ENCODE data around the gene ADAMTS17.

Gene ADAMTS17

GRCh38 chr15:100218434-100218833 is 123.3 kb downstream of the ADAMTS17 start:
- DNase-seq, result no peak

GRCh38 chr15:100216182-100216581 is 125.6 kb downstream of the ADAMTS17 start:
- no peak for DNase-seq

DNA sequence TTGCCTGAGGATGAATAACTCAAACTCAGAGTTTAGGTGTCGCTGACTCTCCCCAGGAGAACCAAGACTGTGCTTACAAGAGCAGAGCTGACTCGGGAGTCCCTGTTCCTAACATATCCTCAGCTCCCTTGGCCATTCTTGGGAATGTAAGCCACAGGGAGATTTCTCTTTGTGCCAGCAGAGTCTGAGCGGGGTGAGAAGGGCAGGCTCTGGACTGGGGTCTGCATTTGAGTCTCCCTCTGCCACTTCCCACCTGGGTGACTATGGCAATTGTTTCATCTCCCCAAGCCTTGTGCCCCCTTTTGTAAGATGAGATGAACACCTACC is 126.0 kb downstream of the ADAMTS17 start:
- DNase-seq, result no peak

GRCh38 chr15:100215031-100215842 is 126.5 kb downstream of the ADAMTS17 start:
- DNase-seq, result no peak

GRCh38 chr15:100211855-100212850 is 129.6 kb downstream of the ADAMTS17 start:
- no peak for DNase-seq

DNA sequence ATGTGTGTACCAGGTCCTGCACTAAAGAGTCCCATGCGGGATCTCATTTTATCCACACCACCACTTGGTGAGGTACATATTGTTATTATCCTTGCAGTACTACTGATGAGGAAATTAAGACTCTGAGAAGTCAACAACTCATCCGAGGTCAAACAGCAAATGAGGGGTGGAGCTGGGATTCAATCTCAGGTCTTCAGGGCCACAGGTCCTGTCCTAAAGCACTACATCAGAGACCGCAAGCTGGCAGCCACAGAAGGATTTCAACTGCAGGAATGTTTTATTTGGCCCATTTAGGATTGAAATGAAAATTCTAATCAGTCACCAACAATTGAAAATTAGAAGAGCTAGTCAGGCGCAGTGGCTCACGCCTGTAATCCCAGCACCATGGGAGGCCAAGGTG is 131.4 kb downstream of the ADAMTS17 start:
- no peak for DNase-seq

GRCh38 chr15:100208921-100209603 is 132.7 kb downstream of the ADAMTS17 start:
- no peak for DNase-seq

GRCh38 chr15:100207053-100207452 is 134.7 kb downstream of the ADAMTS17 start:
- no peak for DNase-seq

DNA sequence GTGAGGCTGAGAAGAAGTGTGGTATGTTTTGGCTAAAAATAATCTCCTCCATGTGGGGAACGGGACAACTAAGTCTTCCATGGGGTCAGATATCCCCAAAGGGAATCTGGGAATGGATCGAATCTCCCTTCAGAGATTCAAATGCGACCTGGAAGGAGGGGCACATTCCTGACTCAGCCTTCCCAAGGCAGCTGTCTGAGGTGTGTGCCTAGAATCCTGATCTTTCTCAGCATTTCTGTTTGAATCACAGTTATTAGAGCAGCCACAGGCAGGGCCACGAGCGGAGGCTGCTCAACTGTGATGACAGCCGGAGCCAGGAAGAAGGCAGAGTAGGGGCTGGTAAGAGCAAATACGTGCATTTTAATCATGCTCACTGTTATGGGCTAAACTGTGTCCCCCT is 135.1 kb downstream of the ADAMTS17 start:
- DNase-seq, result no peak

DNA sequence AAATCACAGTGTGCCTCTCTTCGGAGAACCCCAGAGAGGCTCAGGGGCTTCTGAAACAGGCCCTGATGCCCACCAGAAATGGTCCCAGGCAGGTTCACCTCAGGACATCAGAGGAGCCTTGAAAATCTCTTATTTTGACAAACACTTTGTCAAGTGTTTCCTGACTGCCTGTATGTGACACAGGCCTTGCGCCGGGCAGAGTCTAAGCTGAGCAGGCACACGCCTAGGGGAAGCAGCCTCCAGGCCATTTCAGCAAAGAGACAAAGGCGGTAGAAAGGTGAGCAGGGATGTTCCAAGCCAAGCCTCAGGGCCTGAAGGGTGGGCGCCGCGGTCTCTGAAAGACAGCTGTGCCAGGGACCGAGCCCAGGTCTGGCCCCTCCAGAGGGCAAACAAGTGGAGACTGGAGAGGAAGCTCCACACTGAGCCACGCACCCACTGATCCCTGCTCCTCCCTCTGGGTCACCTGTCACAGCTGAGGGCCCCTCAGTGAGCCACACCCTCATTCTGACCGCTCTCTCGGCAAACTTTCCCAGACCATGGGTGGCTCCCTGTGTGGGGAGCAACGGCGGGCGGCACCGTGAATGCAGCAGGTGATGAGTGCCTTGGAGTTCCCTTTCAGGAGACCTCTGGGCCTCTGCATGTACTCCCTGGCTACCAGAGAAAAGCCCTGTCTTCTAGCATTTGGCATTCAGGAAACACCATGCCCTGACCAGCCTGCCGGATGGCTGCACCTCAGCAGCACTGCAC is 136.1 kb downstream of the ADAMTS17 start:
- no peak for DNase-seq

- DNase-seq, result no peak
Measured at GRCh38 chr15:100204771-100205170, 137.0 kb downstream of the ADAMTS17 start.

GRCh38 chr15:100204211-100204610 is 137.6 kb downstream of the ADAMTS17 start:
- no peak for DNase-seq

DNA sequence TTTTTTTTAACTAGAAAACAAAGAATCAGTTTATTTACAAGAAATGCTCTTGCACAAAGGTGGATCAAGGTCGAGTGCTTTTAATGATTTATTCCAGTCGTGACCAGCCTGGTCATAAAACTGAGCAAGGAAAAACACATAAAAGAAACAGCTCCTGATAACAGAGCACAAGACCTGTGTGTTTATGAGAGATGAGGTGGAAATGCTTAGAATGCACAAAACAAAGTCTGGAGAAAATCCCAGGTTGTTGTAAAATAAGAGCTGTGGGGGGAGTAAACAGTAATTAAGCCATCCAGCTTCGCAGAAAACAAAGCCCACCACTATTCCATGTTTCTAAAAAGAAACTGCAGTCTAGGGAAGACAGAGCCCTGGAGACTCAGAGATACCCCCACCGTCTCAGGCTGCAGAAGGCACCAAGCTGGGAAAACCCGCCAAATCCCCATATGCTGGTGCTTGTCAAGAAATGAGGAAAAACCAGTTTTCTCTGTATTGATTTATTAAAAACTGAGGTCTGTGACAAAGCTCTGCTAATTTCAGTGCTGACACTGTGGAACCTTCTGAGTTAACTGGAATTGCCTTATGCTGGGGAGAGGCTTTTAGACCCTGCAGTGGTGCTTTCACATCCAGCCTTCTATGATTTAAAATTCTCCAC is 139.3 kb downstream of the ADAMTS17 start:
- no peak for DNase-seq

- no peak for DNase-seq
Measured at GRCh38 chr15:100201376-100202280, 140.1 kb downstream of the ADAMTS17 start.

DNA sequence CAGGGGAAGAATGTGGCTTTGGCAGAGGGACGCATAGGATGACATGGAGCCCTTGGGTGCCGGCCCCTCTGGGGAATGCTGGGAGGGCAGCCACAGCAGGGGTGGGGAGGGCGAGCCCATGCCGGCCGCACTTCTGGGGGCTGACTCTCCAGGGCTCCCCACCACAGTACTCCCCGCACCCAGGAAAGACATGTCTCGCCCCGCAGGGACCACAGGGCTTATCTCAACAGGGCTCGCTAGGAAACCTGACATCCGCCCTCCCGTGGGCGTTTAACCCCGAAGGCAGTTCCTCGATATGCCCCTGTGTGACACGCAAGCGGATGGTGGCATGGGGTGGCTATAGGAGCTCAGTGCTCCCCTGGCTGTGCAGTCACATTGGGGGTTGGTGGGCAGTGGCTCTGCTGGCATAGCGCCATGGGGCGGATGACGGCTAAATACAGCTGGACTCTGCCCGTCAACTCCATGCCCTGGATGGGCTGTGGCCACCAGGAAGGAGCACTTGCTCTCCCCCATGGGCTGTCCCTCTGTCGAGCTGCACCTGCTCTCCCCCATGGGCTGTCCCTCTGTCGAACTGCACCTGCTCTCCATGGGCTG is 141.4 kb downstream of the ADAMTS17 start:
- DNase-seq, result no peak

GRCh38 chr15:100199711-100200286 is 142.0 kb downstream of the ADAMTS17 start:
- no peak for DNase-seq

DNA sequence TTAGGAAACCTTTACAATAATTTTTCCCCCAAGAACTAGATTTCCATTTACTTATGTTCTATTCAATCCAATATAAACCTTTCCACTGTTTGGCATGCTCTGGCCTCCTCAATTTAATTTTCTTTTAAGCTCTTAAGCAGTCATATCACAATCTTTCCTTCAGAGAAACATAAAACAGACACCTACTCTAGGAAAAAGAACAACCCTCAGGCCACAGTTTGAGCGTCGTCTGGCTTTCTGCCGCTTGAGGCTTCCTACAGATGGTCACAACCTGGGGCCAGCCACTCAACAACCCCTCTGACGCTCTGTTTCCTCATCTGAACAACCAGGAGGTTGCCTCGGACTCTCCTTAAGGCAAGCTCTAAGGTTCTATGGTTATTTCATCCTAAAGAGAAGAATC is 143.3 kb downstream of the ADAMTS17 start:
- DNase-seq, result no peak

- no peak for DNase-seq
Measured at GRCh38 chr15:100196326-100197058, 145.3 kb downstream of the ADAMTS17 start.

- DNase-seq, result no peak
Measured at GRCh38 chr15:100194996-100195395, 146.8 kb downstream of the ADAMTS17 start.

Measured in COR-L47 (cell line).